H1 (cell line): ENCODE data around the gene SMIM10. TPM values are rescaled to one million over a fixed set of nuclear protein-coding genes. Genes with fewer than 3 reads are reported as not detected.
"Not testable (repeated sequence)": the region's sequence is repeated elsewhere in the genome, so short reads cannot be mapped to it uniquely, and the experiment has no call there.

Experiments
- CTCF ChIA-PET: fragments of 300-600 bp; sonication (Branson Sonifier 250); formaldehyde crosslinking; loops from one replicate; lab custom pipeline; 2021; ENCODE audit not compliant: partially characterized antibody; lab: Charles Lee
- POLR2A ChIA-PET: fragments of 300-600 bp; sonication (Branson Sonifier 250); formaldehyde crosslinking; loops from one replicate; lab custom pipeline; 2021; ENCODE audit warnings: inconsistent platforms; ENCODE audit not compliant: partially characterized antibody; lab: Charles Lee
- DNase-seq, 2 experiments: peaks; one replicate each; pipeline versions ENCODE4 v3.0.0 to v3.0.0-alpha.2; 2010 to 2022; ENCODE audit warnings: low spot score in 2 of 2, low read depth in 1 of 2, mixed read lengths in 1 of 2
- FAIRE-seq: peaks from 2 replicates; lab custom pipeline; 2011; peaks lifted over from hg19 to GRCh38; lab: Jason Lieb, UNC
- H2AFZ ChIP-seq: 2 replicates; pipeline ENCODE4 v1.8.1; 2012; ENCODE audit warnings: low read length, inconsistent platforms
- H2AK5ac ChIP-seq: 2 replicates; pipeline ENCODE4 v1.6.1; 2013; ENCODE audit warnings: low read depth, low read length
- H2BK120ac ChIP-seq: replicated peaks from 2 replicates; pipeline ENCODE3; 2013; ENCODE audit warnings: low read depth, low read length, inconsistent platforms
- H2BK12ac ChIP-seq: 2 replicates; pipeline ENCODE4 v1.6.1; 2013; ENCODE audit warnings: low read depth, low read length
- H2BK15ac ChIP-seq: 2 replicates; pipeline ENCODE4 v1.6.1; 2013; ENCODE audit warnings: low read length
- H2BK20ac ChIP-seq: 2 replicates; pipeline ENCODE4 v1.6.1; 2013; ENCODE audit warnings: low read length
- H2BK5ac ChIP-seq: 2 replicates; pipeline ENCODE4 v1.6.1; 2013; ENCODE audit warnings: low read depth, low read length
- H3K14ac ChIP-seq: 2 replicates; pipeline ENCODE4 v1.6.1; 2013; ENCODE audit warnings: inconsistent platforms; ENCODE audit not compliant: insufficient read length
- H3K18ac ChIP-seq: 2 replicates; pipeline ENCODE4 v1.6.1; 2013; ENCODE audit warnings: low read length; ENCODE audit errors: extremely low read depth
- H3K23ac ChIP-seq: 2 replicates; pipeline ENCODE4 v1.6.1; 2013; ENCODE audit warnings: inconsistent platforms; ENCODE audit not compliant: insufficient read length
- H3K23me2 ChIP-seq: 2 replicates; pipeline ENCODE4 v1.6.1; 2013; ENCODE audit warnings: low read depth, low read length
- H3K27ac ChIP-seq: 2 replicates; pipeline ENCODE4 v1.6.1; 2011; ENCODE audit warnings: low read depth, low read length, inconsistent platforms
- H3K27me3 ChIP-seq, 4 experiments: replicated peaks in 1 of 4; 1 replicate in 1 of 4; 2 replicates in 3 of 4; pipeline versions ENCODE4 v1.6.1 to v1.8.1; 2011 to 2013; ENCODE audit warnings: low read length in 3 of 4, mild to moderate bottlenecking in 3 of 4, inconsistent platforms in 2 of 4, mixed read lengths in 2 of 4, moderate library complexity in 1 of 4; ENCODE audit not compliant: control insufficient read depth in 3 of 4, insufficient read depth in 3 of 4; ENCODE audit errors: extremely low read depth in 1 of 4
- H3K36me3 ChIP-seq, 4 experiments: 2 replicates each; pipeline versions ENCODE4 v1.6.1 to v1.8.1; 2011 to 2013; ENCODE audit warnings: mild to moderate bottlenecking in 4 of 4, low read length in 3 of 4, moderate library complexity in 2 of 4, control low read depth in 1 of 4, inconsistent platforms in 1 of 4; ENCODE audit not compliant: insufficient read depth in 4 of 4, control insufficient read depth in 2 of 4
- H3K4ac ChIP-seq: replicated peaks from 2 replicates; pipeline ENCODE3; 2013; ENCODE audit warnings: low read length, low read depth, mixed read lengths, inconsistent platforms; ENCODE audit not compliant: insufficient read length
- H3K4me1 ChIP-seq, 4 experiments: replicated peaks in 1 of 4; 1 replicate in 1 of 4; 2 replicates in 3 of 4; pipeline versions ENCODE4 v1.6.1 to v1.8.1; 2011 to 2013; ENCODE audit warnings: low read length in 3 of 4, inconsistent platforms in 2 of 4, mixed read lengths in 1 of 4; ENCODE audit not compliant: insufficient read depth in 4 of 4, control insufficient read depth in 3 of 4
- H3K4me2 ChIP-seq, 2 experiments: 2 replicates each; pipeline versions ENCODE4 v1.6.1 to v1.8.1; 2011 to 2013; ENCODE audit warnings: low read depth in 2 of 2, low read length in 2 of 2, control low read depth in 1 of 2, inconsistent platforms in 1 of 2, mild to moderate bottlenecking in 1 of 2; ENCODE audit not compliant: insufficient read depth in 1 of 2
- H3K4me3 ChIP-seq, 4 experiments: fragments of 200-600, 300-600 bp in 1 of 4; sonication (generic), shearing (Covaris generic), sonication (Bioruptor Twin) in 1 of 4; 2 replicates each; pipeline versions ENCODE4 v1.5.1 to v1.8.1; 2011 to 2016; ENCODE audit warnings: low read length in 4 of 4, low read depth in 3 of 4, control low read depth in 2 of 4, inconsistent platforms in 2 of 4, mild to moderate bottlenecking in 2 of 4, mixed read lengths in 1 of 4, moderate library complexity in 1 of 4; ENCODE audit not compliant: insufficient read depth in 2 of 4; ENCODE audit errors: extremely low read depth in 1 of 4
- H3K56ac ChIP-seq: replicated peaks from 2 replicates; pipeline ENCODE3; 2013; ENCODE audit warnings: low read depth, mild to moderate bottlenecking, mixed read lengths, low read length, inconsistent platforms; ENCODE audit not compliant: insufficient read length
- H3K79me1 ChIP-seq: 2 replicates; pipeline ENCODE4 v1.6.1; 2013; ENCODE audit warnings: low read depth, low read length, control low read depth
- H3K79me2 ChIP-seq, 2 experiments: 2 replicates each; pipeline versions ENCODE4 v1.6.1 to v1.8.1; 2012 to 2013; ENCODE audit warnings: low read length in 2 of 2, mild to moderate bottlenecking in 2 of 2, inconsistent platforms in 1 of 2; ENCODE audit not compliant: insufficient read depth in 2 of 2, control insufficient read depth in 1 of 2
- H3K9ac ChIP-seq, 4 experiments: replicated peaks in 1 of 4; 1 replicate in 1 of 4; 2 replicates in 3 of 4; pipeline versions ENCODE4 v1.6.1 to v1.8.1; 2011 to 2013; ENCODE audit warnings: low read depth in 3 of 4, low read length in 3 of 4, control low read depth in 2 of 4, mild to moderate bottlenecking in 2 of 4, moderate library complexity in 2 of 4, inconsistent platforms in 1 of 4; ENCODE audit errors: extremely low read depth in 1 of 4
- H3K9me3 ChIP-seq, 2 experiments: 2 replicates each; pipeline versions ENCODE4 v1.6.1 to v1.8.1; 2012 to 2013; ENCODE audit warnings: mild to moderate bottlenecking in 2 of 2, moderate library complexity in 2 of 2, control low read depth in 1 of 2, inconsistent platforms in 1 of 2, low read depth in 1 of 2, low read length in 1 of 2, mixed read lengths in 1 of 2; ENCODE audit not compliant: insufficient read depth in 2 of 2
- H4K20me1 ChIP-seq, 2 experiments: replicated peaks in 1 of 2; 2 replicates each; pipeline versions ENCODE3 to v1.8.1; 2011 to 2013; ENCODE audit warnings: inconsistent platforms in 2 of 2, low read length in 2 of 2, mild to moderate bottlenecking in 1 of 2; ENCODE audit not compliant: insufficient read depth in 2 of 2, control insufficient read depth in 1 of 2
- H4K5ac ChIP-seq: 2 replicates; pipeline ENCODE4 v1.6.1; 2013; ENCODE audit warnings: low read length, low read depth, mixed read lengths, inconsistent platforms; ENCODE audit not compliant: insufficient read length
- H4K8ac ChIP-seq: 2 replicates; pipeline ENCODE4 v1.8.0; 2013; ENCODE audit warnings: mild to moderate bottlenecking, moderate library complexity, low read length, inconsistent platforms; ENCODE audit not compliant: insufficient read depth; ENCODE audit errors: extremely low read depth
- H4K91ac ChIP-seq: replicated peaks from 2 replicates; pipeline ENCODE3; 2013; ENCODE audit warnings: low read length, mixed read lengths, inconsistent platforms; ENCODE audit not compliant: insufficient read length
- WGBS, 2 experiments: shearing (Covaris generic) in 1 of 2; methylation state at CpG; one replicate each; pipeline versions ENCODE4 v1.1.6 to v1.1.7; 2013 to 2015; ENCODE audit warnings: low lambda C conversion rate in 2 of 2, mixed read lengths in 2 of 2, inconsistent platforms in 1 of 2, low coverage in 1 of 2, missing lambda C conversion rate in 1 of 2; ENCODE audit not compliant: insufficient replicate concordance in 2 of 2, insufficient coverage in 1 of 2, insufficient read length in 1 of 2; ENCODE audit errors: extremely low coverage in 1 of 2, missing lambda C conversion rate in 1 of 2; 5-methylcytosine and 5-hydroxymethylcytosine counted together
- polyA plus RNA-seq, 7 experiments: library from polyadenylated mRNA; depleted of rRNA in 3 of 7; stranded (reverse) in 5 of 7; unstranded in 2 of 7; fragments of >200 nt in 5 of 7; fragments of 200-250 nt in 2 of 7; gene quantifications; 1 replicate in 5 of 7; 2 replicates in 1 of 7; 4 replicates in 1 of 7; pipeline versions ENCODE4 v1.2.1 to v1.2.3, GENCODE V29; 2011 to 2013; ENCODE audit warnings: missing spikeins in 2 of 7, mixed read lengths in 2 of 7
- total RNA-seq: library from RNA; stranded (reverse); fragmentation: NEBNext Ultra II Directional; extraction: Animal tissue kit (Norgen Biotek cat#: 25700); gene quantifications from 2 replicates; pipeline ENCODE4 v1.2.1, GENCODE V29; 2021

The SMIM10 gene
- total and polyA plus RNA-seq, 2 of the 8 experiments (the other 6 are each of a cell fraction or from before 2014, with no cell fraction given): 2.3 to 2.8 TPM

- POLR2A ChIA-PET, H4K8ac ChIP-seq, H3K4me3 ChIP-seq, H3K27me3 ChIP-seq, FAIRE-seq, DNase-seq, H3K14ac ChIP-seq, H3K56ac ChIP-seq, H2BK120ac ChIP-seq, H2BK12ac ChIP-seq, H3K18ac ChIP-seq, H4K91ac ChIP-seq, H3K9ac ChIP-seq, H3K79me1 ChIP-seq, H2BK5ac ChIP-seq, H3K4me2 ChIP-seq, H2AFZ ChIP-seq, H4K20me1 ChIP-seq, H3K4me1 ChIP-seq, H3K23ac ChIP-seq, H3K79me2 ChIP-seq, H3K4ac ChIP-seq, H2BK15ac ChIP-seq, H3K27ac ChIP-seq, H3K36me3 ChIP-seq, H4K5ac ChIP-seq, H2BK20ac ChIP-seq, H3K9me3 ChIP-seq, H2AK5ac ChIP-seq, CTCF ChIA-PET, H3K23me2 ChIP-seq: not testable (repeated sequence)
- no CpG with 5 or more reads among the region's 26 CpGs for WGBS, 2 experiments
These were observed 30.4 kb upstream of the SMIM10 start for GRCh38 chrX:134960366-134960765.
